ENCODE measurements around the gene RALGAPA2. TPM values are rescaled to one million over a fixed set of nuclear protein-coding genes. Genes with fewer than 3 reads are reported as not detected.

The RALGAPA2 gene
- total RNA-seq, 1 donor from 2014 or later: 73.8 TPM

- intact Hi-C loops (cut with DNase I): no loop called here
- no peak for TF ChIP-seq CTCF (IDR thresholded peaks at IDR 0.05)
- Histone ChIP-seq H3K27me3 (ENCODE audit: low read depth) (no peaks in the 10 kb centered on the region), H3K4me3 (no peak overlapping the region), H3K27ac (no peak overlapping the region), H3K36me3 (peaks cover 10% of the 10 kb centered on the region), H3K4me1 (peaks cover 6% of the 10 kb centered on the region), H3K9me3 (no peaks in the 10 kb centered on the region)
- ATAC-seq (no peak), DNase-seq (no peak)
Observed at GRCh38 chr20:20658871-20659431, 53.5 kb downstream of the RALGAPA2 start.

- TF ChIP-seq CTCF (IDR thresholded peaks at IDR 0.05): no peak
Observed at GRCh38 chr20:20658123-20658522, 54.3 kb downstream of the RALGAPA2 start.

GRCh38 chr20:20657092-20657491 lies 55.4 kb downstream of the RALGAPA2 start:
- no peak overlapping the region for H3K27ac ChIP-seq
- no peaks in the 10 kb centered on the region for H3K27me3 ChIP-seq (ENCODE audit: low read depth)
- H3K36me3 ChIP-seq: peaks cover 18% of the 10 kb centered on the region
- DNase-seq (no peak), ATAC-seq (no peak)
- intact Hi-C loops (cut with DNase I): no loop called here
- H3K4me3 ChIP-seq: no peak overlapping the region
- TF ChIP-seq CTCF (IDR thresholded peaks at IDR 0.05): no peak
- H3K9me3 ChIP-seq: no peaks in the 10 kb centered on the region
- H3K4me1 ChIP-seq: peaks cover 6% of the 10 kb centered on the region

More at GRCh38 chr20:20658123-20658522, 54.3 kb downstream of the RALGAPA2 start:
- Histone ChIP-seq H3K36me3 (peaks cover 10% of the 10 kb centered on the region), H3K27ac (no peak overlapping the region), H3K9me3 (no peaks in the 10 kb centered on the region), H3K4me1 (peaks cover 6% of the 10 kb centered on the region), H3K27me3 (ENCODE audit: low read depth) (no peaks in the 10 kb centered on the region), H3K4me3 (no peak overlapping the region)
- intact Hi-C loops (cut with DNase I): no loop called here
- ATAC-seq (no peak), DNase-seq (no peak)

GRCh38 chr20:20655883-20656282 lies 56.6 kb downstream of the RALGAPA2 start:
- H3K4me3 ChIP-seq: no peak overlapping the region
- intact Hi-C loops (cut with DNase I): no loop called here
- no peak overlapping the region for H3K27ac ChIP-seq
- TF ChIP-seq CTCF (IDR thresholded peaks at IDR 0.05): no peak
- peaks cover 19% of the 10 kb centered on the region for H3K36me3 ChIP-seq
- DNase-seq (no peak), ATAC-seq (no peak)
- no peaks in the 10 kb centered on the region for H3K27me3 ChIP-seq (ENCODE audit: low read depth)
- H3K4me1 ChIP-seq: peaks cover 6% of the 10 kb centered on the region
- no peaks in the 10 kb centered on the region for H3K9me3 ChIP-seq

- Histone ChIP-seq H3K4me1 (no peaks in the 10 kb centered on the region), H3K27me3 (ENCODE audit: low read depth) (no peaks in the 10 kb centered on the region), H3K27ac (no peak overlapping the region), H3K9me3 (no peaks in the 10 kb centered on the region), H3K4me3 (no peak overlapping the region), H3K36me3 (peaks cover 9% of the 10 kb centered on the region)
- no peak for ATAC-seq
- DNase-seq: no peak
- intact Hi-C loops (cut with DNase I): no loop called here
- TF ChIP-seq CTCF (IDR thresholded peaks at IDR 0.05): no peak
Observed at GRCh38 chr20:20649945-20650344, 62.5 kb downstream of the RALGAPA2 start.
